HG03280 (cell line): ENCODE results near the gene STAMBPL1.
"Not testable (repeated sequence)": the region's sequence is repeated elsewhere in the genome, so short reads cannot be mapped to it uniquely, and the experiment has no call there.

Experiments
- ATAC-seq: cut with Tn5 transposase; IDR thresholded peaks from one replicate; pipeline ENCODE4 v1.9.1; 2021; ENCODE audit warnings: mild to moderate bottlenecking, moderate library complexity; ENCODE audit not compliant: unreplicated experiment

STAMBPL1 gene

DNA sequence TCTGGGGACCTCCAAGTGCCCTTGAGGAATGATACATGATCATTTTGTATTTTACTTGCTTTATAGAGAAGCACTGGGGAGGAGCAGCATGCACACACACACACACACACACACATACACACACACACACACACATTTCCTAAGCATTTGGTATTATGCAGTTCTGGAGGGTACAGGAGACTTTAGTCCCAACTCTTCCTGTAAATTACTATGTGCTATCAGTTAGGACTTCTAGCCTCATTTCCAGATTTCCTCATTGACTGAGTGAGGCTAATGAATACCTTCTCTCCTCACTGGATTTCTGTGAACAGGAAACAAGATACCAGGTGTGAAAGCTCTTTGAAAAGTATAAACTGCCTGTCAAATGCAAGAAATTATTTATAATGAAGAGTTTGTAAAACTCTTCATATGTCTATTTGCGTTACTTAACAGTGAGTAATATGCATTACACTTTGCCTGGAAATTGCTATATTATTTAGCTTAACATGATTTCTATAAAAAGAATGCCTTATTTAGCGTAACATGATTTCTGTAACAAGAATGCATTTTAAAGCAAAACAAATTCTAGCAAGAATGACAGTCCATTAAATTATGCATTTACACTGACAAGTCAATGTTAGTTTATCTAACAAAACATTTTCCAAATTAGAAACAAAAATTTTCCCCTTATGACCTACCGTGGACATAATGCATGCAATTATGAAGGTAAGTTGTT lies 38.3 kb downstream of the STAMBPL1 start:
- no peak for ATAC-seq

DNA sequence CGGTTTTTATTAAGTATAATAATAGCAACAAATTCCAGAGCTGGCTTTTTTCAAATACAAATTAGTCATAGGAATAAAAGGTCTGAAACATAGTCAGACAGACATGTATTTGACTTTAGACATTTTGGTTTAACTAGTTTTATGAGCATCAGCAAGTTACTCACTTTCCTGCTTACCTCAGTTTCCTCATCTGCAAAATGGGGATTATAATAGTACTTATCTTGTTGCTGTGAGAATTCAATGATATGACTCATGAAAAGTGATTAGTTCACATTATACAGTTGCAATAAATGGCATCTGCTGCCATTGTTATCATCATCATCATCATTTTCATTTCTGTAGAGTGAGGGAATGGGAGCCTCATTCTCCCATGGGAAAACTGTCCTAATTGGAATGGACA lies 39.0 kb downstream of the STAMBPL1 start:
- no peak for ATAC-seq

DNA sequence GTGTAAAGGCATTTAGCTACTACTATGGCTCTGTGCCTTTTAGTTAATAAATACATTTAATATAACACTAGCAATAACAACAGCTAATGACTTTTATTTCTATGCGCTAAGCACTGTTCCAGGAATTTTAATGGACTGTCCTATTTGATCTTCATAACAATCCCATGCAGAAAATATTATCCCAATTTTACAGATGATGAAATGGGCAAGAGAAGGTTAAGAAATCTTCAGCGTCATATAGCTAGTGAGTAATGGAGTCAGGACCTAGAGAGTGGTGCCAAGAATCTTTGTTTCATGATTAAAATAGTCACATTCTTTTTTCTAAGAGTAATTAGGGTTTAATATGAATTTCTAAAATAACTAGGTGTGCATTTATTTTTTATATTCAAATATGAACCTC lies 40.2 kb downstream of the STAMBPL1 start:
- ATAC-seq: no peak

DNA sequence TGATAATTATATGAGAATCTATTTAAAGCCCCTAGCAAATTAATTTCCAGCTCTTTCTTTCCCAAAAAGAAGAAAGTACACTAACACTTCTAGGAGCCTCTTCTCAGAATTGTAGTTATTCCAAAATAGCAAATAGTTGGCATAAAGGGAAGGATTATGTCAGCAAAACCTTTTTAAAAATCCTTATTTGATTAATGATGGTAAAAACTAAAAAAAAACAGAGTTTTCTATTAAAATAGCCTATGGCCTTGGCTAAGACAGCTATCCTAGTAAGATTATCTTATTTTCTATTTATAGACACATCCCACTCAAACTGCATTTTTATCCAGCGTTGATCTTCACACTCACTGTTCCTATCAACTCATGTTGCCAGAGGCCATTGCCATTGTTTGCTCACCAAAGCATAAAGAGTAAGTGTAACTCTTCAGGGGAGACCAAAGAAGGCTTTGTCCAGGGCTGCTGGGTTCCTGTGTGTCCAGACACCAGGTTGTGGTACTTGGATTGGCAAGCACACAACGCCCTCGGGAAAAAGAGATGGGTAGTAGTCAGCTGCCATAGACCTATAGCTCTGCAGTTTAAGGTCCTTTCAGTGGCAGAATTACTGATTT lies 41.0 kb downstream of the STAMBPL1 start:
- no peak for ATAC-seq

DNA sequence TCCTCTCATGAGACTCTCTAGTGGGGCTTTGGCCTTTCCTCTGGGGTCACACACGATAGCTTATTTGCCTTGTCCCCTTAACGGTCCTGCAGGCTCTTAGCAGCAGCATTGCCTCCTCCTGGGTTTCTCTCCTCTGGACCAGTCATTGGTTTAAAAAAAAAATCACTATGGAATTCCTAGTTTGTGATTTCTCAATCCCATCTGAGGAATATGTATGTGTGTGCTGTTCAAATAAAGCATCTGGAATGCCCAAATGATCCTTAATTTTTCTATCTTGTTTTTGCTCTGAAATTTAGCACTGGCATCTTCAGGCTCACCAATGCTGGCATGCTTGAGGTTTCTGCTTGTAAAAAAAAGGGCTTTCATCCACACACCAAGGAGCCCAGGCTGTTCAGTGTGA lies 42.0 kb downstream of the STAMBPL1 start:
- ATAC-seq: no peak

DNA sequence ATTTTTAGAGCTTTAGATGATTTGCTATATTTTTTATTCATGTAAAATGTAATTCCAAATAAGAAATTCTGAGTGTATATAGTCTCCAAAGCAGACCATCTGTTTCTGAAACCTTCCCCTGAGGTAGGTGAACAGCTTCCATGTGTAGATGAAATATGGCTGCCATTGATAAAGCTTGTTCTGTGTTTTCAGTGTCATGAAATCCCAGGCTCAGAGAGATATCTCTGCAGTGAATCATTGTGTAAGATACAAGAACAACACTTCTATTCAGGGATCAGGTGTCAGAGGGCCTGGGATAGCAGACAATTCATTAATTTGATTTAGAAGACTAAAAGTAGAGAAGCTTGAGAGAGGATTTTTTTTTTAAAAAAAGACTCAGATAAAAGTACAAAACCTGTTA lies 43.5 kb downstream of the STAMBPL1 start:
- no peak for ATAC-seq

DNA sequence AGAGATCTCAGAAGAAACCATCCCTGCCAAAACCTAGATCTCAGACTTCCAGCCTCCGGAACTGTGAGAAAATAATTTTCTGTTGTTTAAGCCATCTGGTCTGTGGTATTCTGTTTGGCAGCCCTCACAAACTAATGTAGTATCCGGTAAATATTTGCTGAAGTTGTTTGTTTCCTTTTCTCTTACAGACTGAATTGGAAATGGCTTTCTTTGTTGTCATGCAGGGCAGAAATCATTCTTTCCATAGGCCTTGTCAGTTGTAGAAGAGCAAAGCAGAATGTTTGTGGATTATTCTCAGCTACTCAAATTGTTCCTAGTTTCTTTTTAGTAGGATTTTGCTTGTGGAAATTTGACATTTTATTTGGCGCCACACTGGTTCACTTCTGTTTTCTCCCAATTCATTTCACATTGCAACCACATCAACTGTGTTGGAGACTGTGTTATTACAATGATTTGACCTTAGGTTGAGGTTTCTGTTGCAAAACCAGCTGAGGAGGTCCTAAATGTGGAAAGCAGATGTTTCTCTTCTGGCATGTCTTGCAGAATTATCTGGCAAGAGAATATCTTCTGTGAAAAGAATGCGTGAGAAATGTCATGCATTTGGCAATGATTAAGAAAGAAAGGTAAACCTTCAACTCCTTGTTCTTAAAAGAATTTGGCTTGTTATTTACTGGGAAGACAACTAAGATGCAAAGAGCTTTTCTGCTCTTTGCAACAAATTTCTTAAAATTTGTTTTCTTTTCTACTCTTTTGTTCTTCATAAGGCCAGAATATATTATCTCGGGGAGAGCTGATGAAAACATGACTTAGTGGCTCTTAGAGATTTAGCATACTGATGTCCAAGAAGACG lies 46.7 kb downstream of the STAMBPL1 start:
- no peak for ATAC-seq

DNA sequence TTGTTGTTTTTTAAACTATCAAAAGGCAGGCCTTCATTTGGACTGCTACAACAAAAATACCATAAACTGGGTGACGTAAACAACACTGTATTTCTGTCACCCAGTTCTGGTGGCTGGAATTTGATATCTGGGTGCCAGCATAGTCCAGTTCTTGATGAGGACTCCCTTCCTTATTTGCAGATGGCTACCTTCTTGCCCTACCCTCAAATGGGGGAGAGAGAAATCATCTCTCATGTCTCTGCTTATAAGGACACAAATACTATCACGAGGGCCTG lies 47.3 kb downstream of the STAMBPL1 start:
- no peak for ATAC-seq

DNA sequence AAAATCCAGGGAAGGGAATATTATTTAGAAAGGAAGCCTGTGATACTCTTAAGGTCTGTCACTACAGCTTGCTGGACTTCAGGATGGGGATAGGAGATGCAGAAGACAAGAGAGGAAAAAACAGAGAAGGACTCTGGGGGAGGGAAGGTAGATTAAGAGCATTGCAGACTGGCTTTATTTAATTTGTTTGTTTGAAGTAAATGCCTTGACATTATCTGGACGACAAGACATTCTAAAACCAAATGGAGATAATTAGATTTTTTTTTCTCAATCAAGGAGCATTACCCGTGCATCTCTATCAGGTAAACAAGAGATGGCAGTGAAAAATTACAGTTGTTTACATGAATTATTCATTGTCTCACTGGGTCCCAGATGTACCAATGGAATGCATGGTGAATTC lies 48.2 kb downstream of the STAMBPL1 start:
- ATAC-seq: no peak

DNA sequence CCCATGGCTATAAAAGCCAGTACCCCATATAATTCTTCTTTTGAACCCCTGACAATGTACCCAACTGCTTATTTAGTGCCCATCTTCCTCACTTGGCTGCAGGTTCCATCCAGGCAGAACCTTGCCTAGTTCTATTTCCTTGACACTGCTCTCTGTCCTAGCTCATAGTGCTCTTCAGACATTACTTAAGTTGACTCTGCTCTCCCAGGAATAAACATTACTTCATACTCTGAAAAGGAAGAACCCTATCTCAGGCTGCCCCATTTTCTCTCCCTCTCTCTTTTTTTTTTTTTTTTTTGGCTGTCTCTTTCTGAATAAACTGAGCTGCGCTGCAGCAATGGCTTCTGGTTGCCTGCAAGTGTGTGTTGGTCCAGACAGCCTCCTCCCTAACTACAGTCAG lies 51.5 kb downstream of the STAMBPL1 start:
- no peak for ATAC-seq

DNA sequence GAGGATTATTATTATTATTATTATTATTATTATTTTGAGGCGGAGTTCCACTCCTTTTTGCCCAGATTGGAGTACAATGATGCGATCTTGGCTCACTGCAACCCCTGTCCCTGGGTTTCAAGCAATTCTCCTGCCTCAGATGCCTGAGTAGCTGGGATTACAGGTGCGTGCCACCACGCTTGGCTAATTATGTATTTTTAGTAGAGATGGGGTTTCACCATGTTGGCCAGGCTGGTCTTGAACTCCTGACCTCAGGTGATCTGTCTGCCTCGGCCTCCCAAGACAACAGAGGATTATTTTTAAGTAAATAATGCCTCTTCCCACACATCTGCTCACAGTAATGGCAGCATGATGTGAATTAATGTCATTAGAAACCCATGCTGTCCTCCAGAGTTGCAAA lies 52.0 kb downstream of the STAMBPL1 start:
- not testable (repeated sequence) for ATAC-seq

DNA sequence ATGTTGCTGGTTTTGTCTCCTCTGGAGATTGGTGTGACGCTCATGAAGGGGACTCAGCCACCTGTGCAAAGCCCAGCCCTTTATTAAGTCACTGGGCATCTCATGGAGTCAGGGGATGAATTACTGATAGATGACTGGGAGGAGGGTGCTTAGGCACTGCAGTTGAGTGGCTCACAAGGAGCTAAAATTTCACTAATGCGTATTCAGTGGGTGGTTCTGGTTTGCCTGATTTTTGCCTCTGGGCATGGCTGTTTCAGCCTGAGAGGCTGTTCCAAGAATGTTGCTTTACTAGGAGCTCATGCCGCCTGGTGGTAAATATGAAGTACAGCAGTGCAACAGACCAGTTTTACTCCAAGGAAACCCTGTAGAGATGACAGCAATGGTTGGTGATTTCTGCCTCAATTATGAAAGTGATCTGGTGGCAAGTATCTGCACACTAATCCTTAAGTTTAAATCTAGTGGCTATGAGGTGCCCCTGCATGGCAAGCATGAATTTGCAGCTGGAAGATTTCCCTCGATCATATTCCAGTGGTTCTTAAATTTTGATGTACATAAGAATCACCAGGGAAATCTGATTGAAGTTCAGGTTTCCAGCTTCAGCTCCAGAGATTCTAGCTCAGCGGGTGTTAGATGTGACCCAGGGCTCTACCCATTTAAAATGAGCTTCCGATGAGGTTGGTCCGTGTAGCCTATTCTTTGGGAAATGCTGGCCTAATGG lies 52.7 kb downstream of the STAMBPL1 start:
- peak; percentile 69 for ATAC-seq

DNA sequence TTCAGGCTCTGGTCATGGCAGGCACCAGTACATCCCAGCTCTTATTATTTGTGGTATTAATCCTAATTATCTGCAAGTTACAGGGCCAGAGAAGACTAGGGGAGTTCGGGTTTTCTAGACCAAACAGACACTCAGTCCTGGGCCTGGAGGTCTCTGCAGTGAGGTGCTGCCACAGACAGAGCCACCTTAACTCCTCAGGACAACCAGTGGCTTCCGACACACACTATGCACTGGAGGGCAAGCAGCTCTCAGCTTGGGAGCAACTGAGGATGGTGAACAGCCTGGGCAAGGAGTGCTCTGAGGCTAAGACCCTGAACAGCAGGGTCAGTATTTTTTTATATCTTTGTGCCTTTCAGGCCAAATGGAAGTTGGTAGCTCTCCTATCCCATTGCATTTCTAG lies 53.5 kb downstream of the STAMBPL1 start:
- no peak for ATAC-seq

DNA sequence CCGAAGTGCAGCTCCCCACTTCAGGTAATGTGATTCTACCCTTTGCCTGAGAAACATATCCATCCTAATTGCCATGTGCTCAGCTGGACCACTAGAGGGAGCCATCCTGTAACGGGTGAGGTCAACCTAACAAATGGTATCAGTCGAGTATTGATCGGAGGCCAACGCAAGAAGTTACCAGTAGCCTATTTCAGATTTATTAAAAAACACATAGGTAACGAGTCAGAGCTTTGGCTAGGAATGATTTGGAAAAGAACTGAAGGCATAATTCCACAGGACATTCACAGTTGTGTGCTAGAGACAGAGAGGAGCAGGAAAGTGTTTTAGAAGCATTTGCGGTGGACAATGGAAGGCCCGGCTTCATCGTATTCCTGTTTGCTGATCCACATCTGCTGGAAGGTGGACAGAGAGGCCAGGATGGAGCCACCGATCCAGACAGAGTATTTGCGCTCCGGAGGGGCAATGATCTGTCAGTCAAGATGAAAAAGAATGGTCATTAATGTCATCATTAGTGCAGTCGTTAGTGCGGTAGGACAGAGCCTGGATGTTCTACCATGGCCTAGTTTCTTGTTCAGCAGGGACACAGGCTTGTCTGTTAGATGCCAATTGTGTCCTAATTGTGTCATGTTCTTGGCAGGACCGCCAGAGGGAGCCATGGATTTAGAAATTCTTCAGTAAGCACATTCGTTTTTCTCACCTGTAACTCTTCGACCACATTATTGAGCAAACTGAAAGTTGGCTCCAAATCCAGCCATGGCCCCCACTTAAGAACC lies 55.0 kb downstream of the STAMBPL1 start:
- ATAC-seq: no peak

DNA sequence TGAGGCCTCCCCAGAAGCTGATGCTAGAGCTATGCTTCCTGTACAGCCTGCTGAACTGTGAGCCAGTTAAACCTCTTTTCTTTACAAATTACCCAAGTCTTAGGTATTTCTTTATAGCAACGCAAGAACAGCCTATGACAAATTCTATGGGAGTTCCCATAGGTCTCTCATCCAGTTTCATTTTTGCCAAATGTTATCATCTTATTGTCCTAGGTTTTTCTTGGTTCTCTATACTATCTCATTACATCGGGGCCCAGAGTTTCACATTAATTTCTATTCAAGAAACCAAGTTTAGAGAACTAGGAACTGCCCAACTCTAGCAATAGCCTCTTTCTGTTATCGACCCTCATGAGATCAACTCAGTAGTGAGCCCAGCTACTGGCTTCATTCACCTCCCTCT lies 56.6 kb downstream of the STAMBPL1 start:
- no peak for ATAC-seq

DNA sequence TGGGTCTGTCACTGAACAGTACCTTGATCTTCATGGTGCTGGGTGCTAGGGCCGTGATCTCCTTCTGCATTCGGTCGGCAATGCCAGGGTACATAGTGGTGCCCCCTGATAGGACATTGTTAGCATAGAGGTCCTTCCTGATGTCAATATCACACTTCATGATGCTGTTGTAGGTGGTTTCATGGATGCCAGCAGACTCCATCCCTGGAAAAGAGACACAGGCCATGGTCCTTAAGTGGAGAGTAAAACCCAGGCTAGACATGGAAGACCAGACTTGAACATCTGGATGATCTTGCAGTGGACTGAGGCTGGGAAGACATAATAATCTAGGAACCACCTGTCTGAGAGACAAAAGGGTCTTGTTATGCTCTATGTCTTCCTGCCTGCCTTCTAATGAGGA lies 58.0 kb downstream of the STAMBPL1 start:
- no peak for ATAC-seq

DNA sequence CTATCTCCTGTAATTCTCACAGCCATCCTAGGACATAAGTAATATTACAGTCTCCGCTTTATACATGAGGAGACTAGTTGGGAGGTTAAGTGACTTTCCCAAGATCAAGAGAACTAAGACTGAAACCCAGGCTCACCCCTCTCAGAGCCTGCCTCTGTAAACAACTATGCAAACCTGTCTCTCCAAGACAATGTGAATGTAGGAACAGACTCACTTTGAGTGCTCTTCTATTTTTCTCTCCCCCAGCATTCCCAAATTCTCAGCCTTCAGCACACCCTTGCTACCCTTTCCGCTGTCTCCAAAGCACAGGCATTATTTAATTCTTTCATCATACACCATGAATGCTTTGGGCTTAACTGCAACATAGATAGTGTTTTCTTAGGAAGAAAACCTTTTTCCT lies 58.9 kb downstream of the STAMBPL1 start:
- no peak for ATAC-seq

DNA sequence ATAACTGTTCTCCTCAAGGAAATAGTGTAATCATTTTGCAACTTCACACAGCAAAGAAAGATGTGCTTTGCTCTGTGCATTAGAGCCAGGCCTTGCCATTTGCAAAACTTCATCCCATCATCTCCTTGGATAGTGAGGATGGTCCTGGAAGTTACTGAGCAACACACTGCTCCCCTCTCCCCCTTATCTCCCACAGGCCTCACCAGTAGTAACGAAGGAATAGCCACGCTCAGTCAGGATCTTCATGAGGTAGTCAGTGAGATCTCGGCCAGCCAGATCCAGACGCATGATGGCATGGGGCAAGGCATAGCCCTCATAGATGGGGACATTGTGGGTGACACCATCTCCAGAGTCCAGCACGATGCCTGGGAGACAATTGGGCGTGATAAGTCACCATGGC lies 61.0 kb downstream of the STAMBPL1 start:
- ATAC-seq: no peak

DNA sequence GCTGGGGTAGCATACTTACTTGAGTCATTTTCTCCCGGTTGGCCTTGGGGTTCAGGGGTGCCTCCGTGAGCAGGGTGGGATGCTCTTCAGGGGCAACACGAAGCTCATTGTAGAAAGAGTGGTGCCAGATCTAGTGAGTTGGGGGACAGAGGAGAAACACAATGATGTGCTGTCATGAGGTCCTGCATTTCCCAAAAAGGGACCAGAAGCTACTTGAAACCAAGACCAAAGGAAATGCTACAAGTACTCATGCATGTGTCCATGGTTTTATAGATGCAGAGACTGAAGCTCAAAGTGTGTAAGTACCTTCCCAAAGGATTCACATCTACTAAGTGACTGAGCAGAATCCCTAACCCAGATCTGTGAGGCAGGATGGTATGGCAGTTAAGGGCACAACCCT lies 63.7 kb downstream of the STAMBPL1 start:
- ATAC-seq: no peak

DNA sequence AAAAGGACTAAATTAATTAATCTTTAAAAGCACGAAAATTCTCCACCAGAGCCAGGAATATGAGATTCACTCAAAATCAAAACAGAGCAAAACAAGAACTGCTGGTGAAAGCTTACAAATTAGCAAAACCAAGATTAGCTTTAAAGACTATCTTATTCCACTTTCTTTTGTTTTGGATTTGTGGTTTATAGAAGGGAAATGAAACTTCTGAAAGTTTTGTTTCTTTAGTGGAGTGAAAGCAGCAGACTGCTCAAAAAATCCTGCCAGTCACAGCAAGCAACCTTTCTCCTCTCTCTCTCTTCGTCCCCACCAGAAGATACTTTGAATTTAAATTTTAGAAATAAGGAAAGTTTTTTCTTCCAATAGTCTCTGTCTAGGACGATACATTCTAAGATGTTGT lies 64.8 kb downstream of the STAMBPL1 start:
- ATAC-seq: no peak

DNA sequence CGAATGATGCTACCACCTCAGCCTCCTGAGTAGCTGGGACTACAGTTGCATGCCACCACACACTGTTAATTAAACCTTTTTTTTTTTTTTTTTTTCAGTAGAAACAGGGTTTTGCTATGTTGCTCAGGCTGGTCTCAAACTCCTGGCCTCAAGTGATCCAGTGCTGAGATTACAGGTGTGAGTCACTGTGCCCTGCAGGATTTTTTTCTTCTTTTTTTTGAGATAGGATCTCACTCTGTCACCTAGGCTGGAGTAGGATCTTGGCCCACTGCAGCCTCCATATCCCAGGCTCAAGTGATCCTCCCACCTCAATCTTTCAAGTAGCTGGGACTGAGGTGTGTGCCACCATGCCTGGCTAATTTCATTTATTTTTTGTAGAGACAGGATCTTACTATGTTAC lies 66.2 kb downstream of the STAMBPL1 start:
- no peak for ATAC-seq
